Colon (tissue), 2 donors: ENCODE data around the gene ANK2.
A peak's percentile ranks its signal among the peaks of the same experiment; 100 is the strongest.

ENCODE experiments used
- FAIRE-seq: peaks from 2 replicates; lab custom pipeline; 2012; peaks lifted over from hg19 to GRCh38; lab: Jason Lieb, UNC
- donor health status: control.
- donor health status: control.

Gene ANK2

DNA sequence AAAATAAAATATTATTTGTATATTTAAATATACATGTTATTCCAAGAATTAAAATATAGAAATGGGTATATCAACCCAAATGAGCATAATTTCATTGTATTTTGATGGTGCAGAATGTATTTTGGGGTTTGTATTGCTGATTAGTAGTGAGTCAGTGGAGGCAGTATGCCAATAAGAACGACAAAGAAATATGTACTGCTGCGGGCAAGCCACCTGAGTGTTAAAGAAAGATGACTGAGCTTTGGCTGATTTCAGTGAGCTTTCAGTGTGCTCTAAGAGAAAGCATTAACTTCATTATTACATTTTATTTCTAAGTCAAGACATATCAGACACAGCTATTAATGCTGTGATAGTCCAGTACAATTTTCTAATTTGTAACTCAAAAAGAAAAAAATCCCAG, 297.8 kb downstream of the ANK2 start:
- no peak for FAIRE-seq

GRCh38 chr4:113349430-113349829, 300.0 kb downstream of the ANK2 start:
- no peak for FAIRE-seq

DNA sequence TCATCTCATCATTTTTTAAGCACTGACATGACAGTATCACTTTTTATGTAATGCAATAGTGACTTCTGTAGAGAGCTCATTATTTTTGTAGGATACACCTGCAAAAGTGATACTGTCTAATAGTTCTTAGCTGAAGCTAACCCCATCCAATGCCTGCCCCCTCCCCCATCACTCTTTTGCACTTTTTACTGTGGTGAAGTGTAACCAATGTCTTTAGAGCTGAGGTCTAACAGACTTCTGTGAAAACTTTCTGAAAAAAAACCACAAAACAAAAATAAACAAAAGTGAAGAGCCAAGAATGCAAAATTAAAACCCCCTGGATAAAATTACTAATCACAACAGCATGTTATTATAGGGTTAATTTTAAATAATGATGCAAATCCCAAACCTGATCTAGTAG, 301.1 kb downstream of the ANK2 start:
- no peak for FAIRE-seq

GRCh38 chr4:113355550-113356371, 306.3 kb downstream of the ANK2 start:
- no peak for FAIRE-seq

- no peak for FAIRE-seq
These were observed 307.0 kb downstream of the ANK2 start for GRCh38 chr4:113356453-113356852.

- no peak for FAIRE-seq
These were observed 309.3 kb downstream of the ANK2 start for GRCh38 chr4:113358784-113359183.

GRCh38 chr4:113365377-113365776, 315.9 kb downstream of the ANK2 start:
- FAIRE-seq, result no peak

DNA sequence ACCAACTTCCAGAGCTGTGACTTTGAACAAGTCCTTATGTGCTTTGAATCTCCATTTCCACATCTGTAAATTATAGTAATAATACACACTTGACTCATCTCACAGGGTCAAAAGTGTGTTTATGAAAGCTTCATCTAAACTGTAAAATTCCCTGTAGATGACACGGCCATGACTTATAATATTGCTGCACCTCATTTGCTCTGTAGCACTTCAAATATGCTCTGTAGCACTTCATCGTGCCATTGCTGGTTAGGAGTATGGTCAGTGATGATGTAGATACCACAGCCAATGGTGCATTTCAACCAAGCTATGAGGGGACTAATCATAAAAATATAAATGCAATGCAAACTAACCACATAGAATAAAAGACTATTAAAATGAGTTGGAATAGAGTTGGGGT, 318.6 kb downstream of the ANK2 start:
- FAIRE-seq, result no peak

DNA sequence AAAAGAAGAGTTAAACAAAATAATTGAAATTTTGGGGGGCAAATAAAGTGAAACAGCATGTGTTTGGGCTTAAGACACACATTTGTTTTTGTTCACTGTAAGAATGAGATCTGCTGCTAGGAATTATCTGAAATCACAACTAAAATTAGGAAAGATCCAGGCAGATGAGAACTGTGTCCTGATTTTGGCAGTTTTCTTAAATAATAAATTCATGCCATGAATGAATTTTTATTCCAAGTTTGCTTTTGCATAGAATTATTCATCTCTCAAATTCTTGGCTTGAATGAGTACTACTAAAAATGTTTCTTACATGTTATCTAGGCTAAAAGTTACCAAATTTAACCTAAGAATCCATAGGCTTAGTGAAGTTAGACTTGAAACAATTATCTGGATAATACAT, 321.7 kb downstream of the ANK2 start:
- no peak for FAIRE-seq

DNA sequence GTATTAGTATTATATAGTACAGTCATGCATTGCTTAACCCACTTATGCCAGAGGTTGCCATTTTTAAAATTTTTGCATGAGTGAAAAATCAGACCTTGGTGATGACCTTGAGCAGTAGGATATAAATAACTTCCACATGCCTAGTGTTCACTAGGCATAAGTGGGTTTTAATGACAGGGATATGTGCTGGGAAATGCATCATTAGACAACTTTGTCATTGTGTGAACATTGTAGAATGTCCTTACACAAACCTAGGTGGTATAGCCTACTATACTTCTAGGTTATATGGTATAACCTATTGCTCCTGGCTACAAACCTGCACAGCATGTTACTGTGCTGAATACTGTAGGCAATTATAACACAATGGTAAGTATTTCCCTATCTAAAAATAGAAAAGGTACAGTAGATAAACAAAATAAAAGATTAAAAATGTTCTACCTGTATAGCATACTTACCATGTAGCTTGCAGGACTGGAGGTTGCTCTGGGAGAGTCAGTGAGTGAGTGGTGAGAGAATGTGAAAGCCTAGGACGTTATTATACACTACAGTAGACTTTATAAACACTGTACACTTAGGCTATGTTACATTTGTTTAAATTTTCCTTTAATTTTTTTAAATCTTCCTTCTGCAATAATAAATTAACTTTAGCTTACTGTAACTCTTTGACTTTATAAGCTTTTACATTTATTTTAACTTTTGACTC, 326.7 kb downstream of the ANK2 start:
- no peak for FAIRE-seq

DNA sequence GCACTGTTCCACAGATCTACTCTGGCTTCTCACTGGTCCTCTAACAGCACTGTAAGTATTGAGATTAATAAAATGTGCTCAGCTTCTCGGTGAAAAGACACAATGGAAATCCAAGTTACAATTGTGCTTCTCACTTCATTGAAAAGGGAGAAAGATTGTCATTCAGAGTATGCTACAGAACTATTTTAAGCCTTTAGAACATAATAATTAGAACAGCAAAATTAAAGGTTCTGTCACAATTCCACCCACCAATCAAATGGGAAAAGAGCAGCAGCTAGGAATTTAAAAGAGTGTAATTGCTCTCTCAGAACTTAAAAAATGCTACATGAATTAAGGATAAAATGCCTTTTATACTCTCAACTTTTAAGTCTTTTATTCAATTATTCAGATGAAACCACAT, 329.4 kb downstream of the ANK2 start:
- FAIRE-seq, result no peak

DNA sequence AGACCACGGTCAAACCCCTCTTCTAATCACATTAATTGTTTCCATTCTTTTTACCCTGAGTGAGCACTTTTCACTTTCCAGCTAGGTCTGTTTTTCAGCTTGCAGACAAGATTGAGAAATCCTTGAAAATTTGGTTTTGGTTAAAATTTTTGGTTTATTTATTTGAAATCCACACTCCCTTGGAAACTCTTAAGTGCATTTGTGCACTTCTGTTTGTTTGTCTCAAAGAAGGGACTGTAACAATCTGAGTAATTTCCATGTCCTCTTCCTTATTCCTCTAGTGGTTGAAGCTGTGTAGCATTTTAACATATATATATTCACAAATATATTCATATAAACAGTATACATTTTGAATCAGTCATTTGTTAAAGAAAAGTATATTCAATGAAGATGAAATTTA, 333.3 kb downstream of the ANK2 start:
- no peak for FAIRE-seq

DNA sequence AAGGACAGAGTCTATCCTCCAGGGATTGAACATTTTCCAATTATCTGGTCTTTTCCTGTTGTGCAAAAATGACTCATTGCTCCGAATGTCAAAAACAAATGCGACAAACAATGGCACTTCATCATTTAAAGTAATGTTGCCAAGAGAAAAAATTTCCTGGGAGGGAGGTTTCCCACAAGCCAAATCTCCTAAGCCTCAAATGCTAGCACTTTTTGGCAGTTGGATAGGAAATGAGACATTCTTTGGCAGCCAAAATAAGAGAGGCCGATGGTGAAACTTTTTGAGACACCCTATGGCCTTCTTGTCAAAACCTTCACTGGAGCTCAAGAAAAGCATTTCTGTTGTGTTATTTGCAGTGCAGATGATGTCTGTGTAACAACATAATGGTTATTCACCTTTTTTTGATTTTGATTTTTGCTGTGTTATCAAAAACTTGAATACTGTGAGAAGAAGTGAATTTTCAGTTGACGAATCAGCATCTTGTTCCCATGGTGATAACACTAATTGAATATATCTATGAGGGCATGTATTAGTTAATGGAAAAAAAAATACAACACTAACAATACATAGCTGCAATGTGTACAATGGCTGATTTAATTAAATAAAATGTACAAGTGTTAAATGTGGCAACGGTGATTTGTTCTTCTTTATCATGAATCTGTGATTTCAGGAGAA, 333.8 kb downstream of the ANK2 start:
- FAIRE-seq, result no peak

- FAIRE-seq, result no peak
These were observed 335.1 kb downstream of the ANK2 start for GRCh38 chr4:113384600-113384999.

GRCh38 chr4:113385281-113385899, 335.9 kb downstream of the ANK2 start:
- FAIRE-seq, result no peak

- FAIRE-seq, result no peak
These were observed 339.7 kb downstream of the ANK2 start for GRCh38 chr4:113389160-113389559.

GRCh38 chr4:113390850-113391249, 341.4 kb downstream of the ANK2 start:
- FAIRE-seq, result no peak

- FAIRE-seq, result no peak
These were observed 344.8 kb downstream of the ANK2 start for GRCh38 chr4:113394108-113394729.

- peak; percentile 61 for FAIRE-seq
These were observed 345.5 kb downstream of the ANK2 start for GRCh38 chr4:113394730-113395530.

- no peak for FAIRE-seq
These were observed 347.8 kb downstream of the ANK2 start for GRCh38 chr4:113397114-113397701.
